Natural killer cell (primary cell): ENCODE data around the gene NCS1. TPM values are rescaled to one million over a fixed set of nuclear protein-coding genes. Genes with fewer than 3 reads are reported as not detected.

Experiments used
- ATAC-seq, 3 donors: fragments of 150-1000 bp in 2 of 3; fragments of 200-7000 bp in 1 of 3; cut with Tn5 transposase; 1 replicate in 1 of 3; 2 replicates in 2 of 3; pipeline ENCODE4 v1.10.0; 2021; ENCODE audit warnings: mild to moderate bottlenecking in 2 of 3, moderate library complexity in 2 of 3
- DNase-seq, 2 donors: peaks; one replicate each; pipeline versions ENCODE4 v3.0.0 to v3.0.0-alpha.2; 2013 to 2021; ENCODE audit warnings: mixed read lengths in 1 of 2
- H3K27ac ChIP-seq: one replicate; pipeline ENCODE4 v1.5.1; 2013; ENCODE audit warnings: mild to moderate bottlenecking, low read length
- H3K27me3 ChIP-seq: one replicate; pipeline ENCODE4 v1.6.1; 2013; ENCODE audit warnings: low read length; ENCODE audit not compliant: control insufficient read depth, insufficient read depth
- H3K36me3 ChIP-seq: one replicate; pipeline ENCODE4 v1.6.1; 2013; ENCODE audit warnings: low read length; ENCODE audit not compliant: control insufficient read depth, insufficient read depth
- H3K4me1 ChIP-seq: one replicate; pipeline ENCODE4 v1.6.1; 2013; ENCODE audit warnings: low read length; ENCODE audit not compliant: control insufficient read depth, insufficient read depth
- H3K4me3 ChIP-seq: one replicate; pipeline ENCODE4 v1.5.1; 2013; ENCODE audit warnings: low read length
- H3K9me3 ChIP-seq: one replicate; pipeline ENCODE4 v1.6.1; 2013; ENCODE audit warnings: low read length; ENCODE audit not compliant: control insufficient read depth, insufficient read depth
- H3K27ac Mint-ChIP-seq, 2 donors: one replicate each; pipeline ENCODE4 v1.8.0; 2022; ENCODE audit warnings: mild to moderate bottlenecking in 2 of 2, mixed read lengths in 2 of 2, moderate library complexity in 1 of 2
- H3K27me3 Mint-ChIP-seq, 2 donors: one replicate each; pipeline ENCODE4 v1.8.0; 2022; ENCODE audit warnings: low read depth in 2 of 2, mixed read lengths in 2 of 2
- H3K36me3 Mint-ChIP-seq: one replicate; pipeline ENCODE4 v1.8.0; 2022; ENCODE audit warnings: mixed read lengths
- H3K4me1 Mint-ChIP-seq, 2 donors: one replicate each; pipeline ENCODE4 v1.8.0; 2022; ENCODE audit warnings: mixed read lengths in 2 of 2
- H3K4me3 Mint-ChIP-seq: one replicate; pipeline ENCODE4 v1.8.0; 2022; ENCODE audit warnings: mild to moderate bottlenecking, moderate library complexity, mixed read lengths
- H3K9me3 Mint-ChIP-seq, 2 donors: one replicate each; pipeline ENCODE4 v1.8.0; 2022; ENCODE audit warnings: mixed read lengths in 2 of 2
- CTCF ChIP-seq: fragments of 200-600 bp; IDR thresholded peaks from one replicate; pipeline ENCODE4 v1.8.0; 2022; ENCODE audit warnings: antibody characterized with exemption
- WGBS: methylation state at CpG from one replicate; pipeline ENCODE4 v1.1.7; 2013; ENCODE audit warnings: missing lambda C conversion rate; ENCODE audit not compliant: insufficient coverage; 5-methylcytosine and 5-hydroxymethylcytosine counted together
- intact Hi-C: fragments of 100-400 bp; cut with micrococcal nuclease; formaldehyde crosslinking; loops from one replicate; pipeline ENCODE4 v1.14.2; 2022
- total RNA-seq, 4 donors: library from RNA; stranded (reverse); fragments of 120-200 nt in 1 of 4; gene quantifications; one replicate each; pipeline versions ENCODE4 v1.2.3 to v1.2.4, GENCODE V29; 2013 to 2022

The NCS1 gene
- total RNA-seq, 3 donors from 2014 or later (not counting 1 experiment from before 2014, with no cell fraction given): 1.4 to 2.4 (median 1.5) TPM

- no peaks in the 10 kb centered on the region for H3K27me3 ChIP-seq
- H3K9me3 ChIP-seq: no peaks in the 10 kb centered on the region
- Mint-ChIP-seq H3K27ac (no peak overlapping the region), H3K36me3 (no peaks in the 10 kb centered on the region), H3K9me3 (no peaks in the 10 kb centered on the region), H3K4me3 (no peak overlapping the region), H3K4me1 (peaks cover 0 to 6% of the 10 kb centered on the region in 2 donors), H3K27me3 (no peaks in the 10 kb centered on the region)
- WGBS: 87% methylated on average over 33 of the region's 33 CpGs
- no peak for TF ChIP-seq CTCF
- no peaks in the 10 kb centered on the region for H3K36me3 ChIP-seq
- no peak overlapping the region for H3K4me3 ChIP-seq
- intact Hi-C loops: no loop called here
- no peak for ATAC-seq
- H3K27ac ChIP-seq: no peak overlapping the region
- no peak for DNase-seq
- H3K4me1 ChIP-seq: no peaks in the 10 kb centered on the region
Measured at GRCh38 chr9:130181678-130182380, 9.6 kb downstream of the NCS1 start.

GRCh38 chr9:130182381-130182909, 10.2 kb downstream of the NCS1 start:
- no peaks in the 10 kb centered on the region for H3K27me3 Mint-ChIP-seq
- peaks cover 0 to 6% of the 10 kb centered on the region in 2 donors for H3K4me1 Mint-ChIP-seq
- TF ChIP-seq CTCF: no peak
- ATAC-seq: no peak
- WGBS: 94% methylated on average over 17 of the region's 17 CpGs
- no peaks in the 10 kb centered on the region for H3K27me3 ChIP-seq
- H3K36me3 Mint-ChIP-seq: no peaks in the 10 kb centered on the region
- H3K4me3 Mint-ChIP-seq: no peak overlapping the region
- no peak overlapping the region for H3K4me3 ChIP-seq
- no peaks in the 10 kb centered on the region for H3K36me3 ChIP-seq
- intact Hi-C loops: no loop called here
- H3K4me1 ChIP-seq: no peaks in the 10 kb centered on the region
- DNase-seq: no peak
- H3K27ac ChIP-seq: no peak overlapping the region
- H3K9me3 Mint-ChIP-seq: no peaks in the 10 kb centered on the region
- no peak overlapping the region for H3K27ac Mint-ChIP-seq
- no peaks in the 10 kb centered on the region for H3K9me3 ChIP-seq

GRCh38 chr9:130183133-130183762, 11.0 kb downstream of the NCS1 start:
- H3K36me3 ChIP-seq: no peaks in the 10 kb centered on the region
- H3K27me3 Mint-ChIP-seq: no peaks in the 10 kb centered on the region
- peaks cover 0 to 10% of the 10 kb centered on the region in 2 donors for H3K4me1 Mint-ChIP-seq
- H3K9me3 ChIP-seq: no peaks in the 10 kb centered on the region
- H3K9me3 Mint-ChIP-seq: no peaks in the 10 kb centered on the region
- TF ChIP-seq CTCF: no peak
- no peaks in the 10 kb centered on the region for H3K36me3 Mint-ChIP-seq
- ATAC-seq: no peak
- no peak overlapping the region for H3K27ac ChIP-seq
- no peak overlapping the region for H3K27ac Mint-ChIP-seq
- no peaks in the 10 kb centered on the region for H3K4me1 ChIP-seq
- intact Hi-C loops: no loop called here
- no peak overlapping the region for H3K4me3 ChIP-seq
- WGBS: 60% methylated on average over 7 of the region's 7 CpGs
- no peak for DNase-seq
- H3K27me3 ChIP-seq: no peaks in the 10 kb centered on the region
- H3K4me3 Mint-ChIP-seq: no peak overlapping the region
